Neuronal stem cell (in vitro differentiated cells): ENCODE data around the gene STK40.
A peak's percentile ranks its signal among the peaks of the same experiment; 100 is the strongest.

Source experiments
- DNase-seq: peaks from one replicate; pipeline ENCODE4 v3.0.0-alpha.2; 2013; ENCODE audit warnings: low spot score
- H2AFZ ChIP-seq: one replicate; pipeline ENCODE4 v1.6.1; 2013; ENCODE audit warnings: mild to moderate bottlenecking, low read length, inconsistent platforms
- H2AK5ac ChIP-seq: 2 replicates; pipeline ENCODE4 v1.6.1; 2013; ENCODE audit warnings: low read depth, mild to moderate bottlenecking, inconsistent platforms, low read length, moderate library complexity, mixed read lengths
- H2BK120ac ChIP-seq: 2 replicates; pipeline ENCODE4 v1.6.1; 2013; ENCODE audit warnings: low read depth, mild to moderate bottlenecking, inconsistent platforms, low read length, moderate library complexity, mixed read lengths
- H2BK12ac ChIP-seq: one replicate; pipeline ENCODE4 v1.6.1; 2013; ENCODE audit warnings: low read length, inconsistent platforms
- H2BK15ac ChIP-seq: 2 replicates; pipeline ENCODE4 v1.6.1; 2013; ENCODE audit warnings: mild to moderate bottlenecking, low read length, inconsistent platforms, mixed read lengths
- H2BK5ac ChIP-seq: one replicate; pipeline ENCODE4 v1.6.1; 2013; ENCODE audit warnings: inconsistent platforms, mild to moderate bottlenecking, low read length, moderate library complexity
- H3K14ac ChIP-seq: one replicate; pipeline ENCODE4 v1.6.1; 2013; ENCODE audit warnings: low read length, inconsistent platforms
- H3K18ac ChIP-seq: 2 replicates; pipeline ENCODE4 v1.6.1; 2013; ENCODE audit warnings: low read length, inconsistent platforms
- H3K23ac ChIP-seq: 2 replicates; pipeline ENCODE4 v1.6.1; 2013; ENCODE audit warnings: low read depth, mild to moderate bottlenecking, mixed read lengths, low read length, inconsistent platforms; ENCODE audit not compliant: poor library complexity
- H3K27ac ChIP-seq: replicated peaks from 3 replicates; pipeline ENCODE4 v1.5.1; 2013; ENCODE audit warnings: low read length, inconsistent platforms
- H3K27me3 ChIP-seq, 3 experiments: 2 replicates each; pipeline ENCODE4 v1.6.1; 2013; ENCODE audit warnings: low read length in 3 of 3, mild to moderate bottlenecking in 2 of 3, inconsistent platforms in 1 of 3, low read depth in 1 of 3, mixed read lengths in 1 of 3, moderate library complexity in 1 of 3; ENCODE audit not compliant: control insufficient read depth in 3 of 3, insufficient read depth in 3 of 3
- H3K36me3 ChIP-seq, 2 donors: replicated peaks in 1 of 2; 2 replicates each; pipeline ENCODE4 v1.6.1; 2013; ENCODE audit warnings: low read length in 2 of 2; ENCODE audit not compliant: control insufficient read depth in 2 of 2, insufficient read depth in 2 of 2
- H3K4ac ChIP-seq: 2 replicates; pipeline ENCODE4 v1.6.1; 2013; ENCODE audit warnings: inconsistent platforms, mild to moderate bottlenecking, low read length, moderate library complexity
- H3K4me1 ChIP-seq, 2 donors: 1 replicate in 1 of 2; 2 replicates in 1 of 2; pipeline ENCODE4 v1.6.1; 2013; ENCODE audit warnings: low read length in 2 of 2, low read depth in 1 of 2; ENCODE audit not compliant: control insufficient read depth in 2 of 2, insufficient read depth in 1 of 2
- H3K4me2 ChIP-seq: one replicate; pipeline ENCODE4 v1.6.1; 2013; ENCODE audit warnings: mild to moderate bottlenecking, low read length, inconsistent platforms; ENCODE audit not compliant: insufficient read depth, poor library complexity, severe bottlenecking
- H3K4me3 ChIP-seq, 2 donors: 2 replicates each; pipeline ENCODE4 v1.5.1; 2013; ENCODE audit warnings: low read length in 2 of 2, mild to moderate bottlenecking in 2 of 2, inconsistent platforms in 1 of 2, moderate library complexity in 1 of 2
- H3K79me1 ChIP-seq: one replicate; pipeline ENCODE4 v1.6.1; 2013; ENCODE audit warnings: low read depth, mild to moderate bottlenecking, inconsistent platforms, low read length, moderate library complexity
- H3K9ac ChIP-seq: one replicate; pipeline ENCODE4 v1.6.1; 2013; ENCODE audit warnings: mild to moderate bottlenecking, low read depth, low read length, inconsistent platforms; ENCODE audit not compliant: poor library complexity
- H3K9me3 ChIP-seq, 2 donors: replicated peaks in 1 of 2; 2 replicates each; pipeline versions ENCODE3 to v1.6.1; 2013; ENCODE audit warnings: low read length in 2 of 2, mild to moderate bottlenecking in 2 of 2, inconsistent platforms in 1 of 2, low read depth in 1 of 2, mixed read lengths in 1 of 2, moderate library complexity in 1 of 2; ENCODE audit not compliant: control insufficient read depth in 2 of 2, insufficient read depth in 1 of 2
- H4K8ac ChIP-seq: one replicate; pipeline ENCODE4 v1.6.1; 2013; ENCODE audit warnings: low read depth, mild to moderate bottlenecking, inconsistent platforms, low read length, moderate library complexity
- H4K91ac ChIP-seq: one replicate; pipeline ENCODE4 v1.6.1; 2013; ENCODE audit warnings: low read length, low read depth, mild to moderate bottlenecking, inconsistent platforms; ENCODE audit not compliant: poor library complexity
- WGBS, 2 donors: extraction: QIAGEN DNeasy Blood & Tissue Kit; methylation state at CpG; one replicate each; pipeline ENCODE4 v1.1.7; 2013; ENCODE audit warnings: missing lambda C conversion rate in 2 of 2, mixed read lengths in 1 of 2; ENCODE audit not compliant: insufficient read length in 2 of 2, insufficient replicate concordance in 1 of 2; ENCODE audit errors: extremely low coverage in 2 of 2; 5-methylcytosine and 5-hydroxymethylcytosine counted together

Gene STK40

GRCh38 chr1:36366091-36366661 is 19.5 kb downstream of the STK40 start:
- Histone ChIP-seq H4K8ac (no peak overlapping the region), H3K4ac (no peak overlapping the region), H3K79me1 (peaks cover 9% of the 10 kb centered on the region), H3K4me3 (peak overlapping the region in 1 of 2 donors; percentile 20), H2BK15ac (no peak overlapping the region), H3K9ac (peak overlapping the region; percentile 68), H3K23ac (no peak overlapping the region), H3K27ac (peak overlapping the region; percentile 64), H2BK5ac (no peak overlapping the region), H3K14ac (peak overlapping the region; percentile 25), H2BK120ac (no peak overlapping the region), H3K4me1 (peaks cover 8 to 14% of the 10 kb centered on the region in 2 donors), H4K91ac (no peak overlapping the region), H2AK5ac (no peak overlapping the region), H2AFZ (peak overlapping the region; percentile 63), H3K4me2 (peak overlapping the region; percentile 51), H3K36me3 (peaks cover 10 to 36% of the 10 kb centered on the region in 2 donors), H3K9me3 (no peaks in the 10 kb centered on the region), H3K18ac (peak overlapping the region; percentile 92), H3K27me3 (no peaks in the 10 kb centered on the region), H2BK12ac (no peak overlapping the region)
- no CpG with 5 or more reads among the region's 18 CpGs for WGBS, 2 donors
- DNase-seq = peak; percentile 57

GRCh38 chr1:36365381-36365780 is 20.3 kb downstream of the STK40 start:
- H3K36me3 ChIP-seq = peaks cover 10 to 43% of the 10 kb centered on the region in 2 donors
- H2BK120ac ChIP-seq = no peak overlapping the region

GRCh38 chr1:36359911-36360550 is 25.7 kb downstream of the STK40 start:
- no peak overlapping the region for H2AFZ ChIP-seq
- H3K4me3 ChIP-seq = no peak overlapping the region
- no peaks in the 10 kb centered on the region for H3K9me3 ChIP-seq
- H3K79me1 ChIP-seq = peaks cover 3% of the 10 kb centered on the region
- no peaks in the 10 kb centered on the region for H3K27me3 ChIP-seq
- no CpG with 5 or more reads among the region's 6 CpGs for WGBS, 2 donors
- H2BK5ac ChIP-seq = no peak overlapping the region
- no peak overlapping the region for H4K8ac ChIP-seq
- no peak overlapping the region for H3K23ac ChIP-seq
- H3K9ac ChIP-seq = no peak overlapping the region
- H3K4me2 ChIP-seq = no peak overlapping the region
- H3K4me1 ChIP-seq = peaks cover 0 to 1% of the 10 kb centered on the region in 2 donors
- no peak overlapping the region for H2BK120ac ChIP-seq
- H3K18ac ChIP-seq = no peak overlapping the region
- H3K27ac ChIP-seq = no peak overlapping the region
- H4K91ac ChIP-seq = no peak overlapping the region
- no peak overlapping the region for H2BK15ac ChIP-seq
- DNase-seq = no peak
- H2BK12ac ChIP-seq = no peak overlapping the region
- no peak overlapping the region for H2AK5ac ChIP-seq
- H3K14ac ChIP-seq = no peak overlapping the region
- peaks cover 19 to 70% of the 10 kb centered on the region in 2 donors for H3K36me3 ChIP-seq
- H3K4ac ChIP-seq = no peak overlapping the region

More at GRCh38 chr1:36365381-36365780, 20.3 kb downstream of the STK40 start:
- peaks cover 8% of the 10 kb centered on the region for H3K79me1 ChIP-seq
- no peak overlapping the region for H3K4me2 ChIP-seq
- no peaks in the 10 kb centered on the region for H3K27me3 ChIP-seq
- no peak overlapping the region for H3K4me3 ChIP-seq
- no peak overlapping the region for H4K8ac ChIP-seq
- H2BK5ac ChIP-seq = no peak overlapping the region
- no peak overlapping the region for H3K23ac ChIP-seq
- no peak overlapping the region for H3K18ac ChIP-seq
- no peak overlapping the region for H2BK12ac ChIP-seq
- DNase-seq = no peak
- no peak overlapping the region for H3K27ac ChIP-seq
- no peak overlapping the region for H3K14ac ChIP-seq
- no peak overlapping the region for H2AK5ac ChIP-seq
- H3K4ac ChIP-seq = no peak overlapping the region
- WGBS, 2 donors = no CpG with 5 or more reads among the region's 1 CpG
- no peak overlapping the region for H2BK15ac ChIP-seq
- no peak overlapping the region for H4K91ac ChIP-seq
- H3K9ac ChIP-seq = no peak overlapping the region
- peaks cover 8 to 14% of the 10 kb centered on the region in 2 donors for H3K4me1 ChIP-seq
- no peak overlapping the region for H2AFZ ChIP-seq
- H3K9me3 ChIP-seq = no peaks in the 10 kb centered on the region

GRCh38 chr1:36359383-36359782 is 26.3 kb downstream of the STK40 start:
- H3K4ac ChIP-seq = no peak overlapping the region
- no peak overlapping the region for H2BK5ac ChIP-seq
- no peak overlapping the region for H3K9ac ChIP-seq
- no peak overlapping the region for H3K14ac ChIP-seq
- no CpG with 5 or more reads among the region's 5 CpGs for WGBS, 2 donors
- H3K4me2 ChIP-seq = no peak overlapping the region
- no peaks in the 10 kb centered on the region for H3K27me3 ChIP-seq
- no peak overlapping the region for H4K91ac ChIP-seq
- no peak overlapping the region for H2AFZ ChIP-seq
- H4K8ac ChIP-seq = no peak overlapping the region
- no peak overlapping the region for H3K4me3 ChIP-seq
- H3K18ac ChIP-seq = no peak overlapping the region
- peaks cover 24 to 76% of the 10 kb centered on the region in 2 donors for H3K36me3 ChIP-seq
- H2BK120ac ChIP-seq = no peak overlapping the region
- H3K4me1 ChIP-seq = peaks cover 0 to 1% of the 10 kb centered on the region in 2 donors
- H3K27ac ChIP-seq = no peak overlapping the region
- no peak overlapping the region for H3K23ac ChIP-seq
- no peak overlapping the region for H2BK15ac ChIP-seq
- H3K79me1 ChIP-seq = peaks cover 3% of the 10 kb centered on the region
- DNase-seq = no peak
- no peak overlapping the region for H2BK12ac ChIP-seq
- no peaks in the 10 kb centered on the region for H3K9me3 ChIP-seq
- no peak overlapping the region for H2AK5ac ChIP-seq
